DND-41 (cell line): ENCODE data around the gene POLDIP3.

ENCODE experiments used
- CTCF ChIP-seq: IDR thresholded peaks from 2 replicates; pipeline ENCODE4 v1.5.1; 2012; ENCODE audit warnings: borderline replicate concordance, low read length, moderate library complexity, mild to moderate bottlenecking; ENCODE audit not compliant: poor library complexity, severe bottlenecking; ENCODE audit errors: extremely low read depth
- EZH2 ChIP-seq: IDR thresholded peaks from 3 replicates; pipeline ENCODE4 v1.6.1; 2012; ENCODE audit warnings: borderline replicate concordance, low read depth, mild to moderate bottlenecking, moderate library complexity, low read length, inconsistent platforms; ENCODE audit not compliant: severe bottlenecking

- TF ChIP-seq CTCF (no peak), EZH2 (no peak)
Observed at GRCh38 chr22:42620084-42620483, 5.4 kb upstream of the POLDIP3 start.
